ENCODE measurements around the gene GTF2F2. TPM values are rescaled to one million over a fixed set of nuclear protein-coding genes. Genes with fewer than 3 reads are reported as not detected.

The GTF2F2 gene
- total and polyA plus RNA-seq, 2 donors (not counting 3 experiments of a cell fraction or from before 2014, with no cell fraction given): 7.5 to 23.6 TPM

GRCh38 chr13:45113233-45114224 lies 6.8 kb upstream of the GTF2F2 start:
- no peak overlapping the region for H3K9ac ChIP-seq (replicated peaks; ENCODE audit: extremely low read depth, insufficient read depth, low read length)
- TF ChIP-seq POLR2A (IDR thresholded peaks at IDR 0.05; ENCODE audit: low read depth, low read length): no peak
- TF ChIP-seq CTCF (IDR thresholded peaks at IDR 0.05; ENCODE audit: extremely low read depth in 1 of 2, insufficient read depth in 1 of 2, low read depth in 1 of 2, low read length in 2 of 2): no peak
- no peak for TF ChIP-seq MYC (IDR thresholded peaks at IDR 0.05; ENCODE audit: low read depth, low read length)
- TF ChIP-seq EZH2 (IDR thresholded peaks at IDR 0.05; ENCODE audit: borderline replicate concordance, low read depth, low read length, severe bottlenecking): no peak
- TF ChIP-seq JUN (IDR thresholded peaks at IDR 0.05; ENCODE audit: borderline replicate concordance, insufficient read depth, insufficient read length, low read depth): no peak
- no peak for TF ChIP-seq GATA2 (IDR thresholded peaks at IDR 0.05; ENCODE audit: insufficient read depth, insufficient read length, low read depth, low read length)
- TF ChIP-seq POLR2AphosphoS5 (IDR thresholded peaks at IDR 0.05; ENCODE audit: insufficient read depth, low read depth, low read length): no peak
- TF ChIP-seq MAX (IDR thresholded peaks at IDR 0.05; ENCODE audit: insufficient read depth, insufficient read length): no peak
- no peak for TF ChIP-seq FOS (IDR thresholded peaks at IDR 0.05; ENCODE audit: borderline replicate concordance, insufficient read depth, low read length)
- dilution Hi-C loops (cut with MboI; ENCODE audit: extremely low pct_ligation_motif_present, low sequenced_read_pairs): no loop called here
- H3K27me3 ChIP-seq (ENCODE audit: control insufficient read depth in 2 of 2, insufficient read depth in 2 of 2, low read length in 2 of 2): peaks cover 2 to 4% of the 10 kb centered on the region in 2 experiments
- no peak overlapping the region for H3K27ac ChIP-seq (ENCODE audit: insufficient read depth, low read depth, low read length)
- ChIA-PET POLR2A (no interaction called here), CTCF (interaction anchor here (1.3 kb wide), 1 partner anchor 167 kb away, joined by 4 read pairs; no protein-coding TSS in a partner anchor)
- H3K4me2 ChIP-seq (ENCODE audit: insufficient read depth, low read length): no peak overlapping the region
- H3K4me1 ChIP-seq (ENCODE audit: control insufficient read depth, extremely low read depth, insufficient read depth, low read length): no peaks in the 10 kb centered on the region
- intact Hi-C loops (cut with micrococcal nuclease): no loop called here
- H2AFZ ChIP-seq (ENCODE audit: low read depth, low read length): no peak overlapping the region
- no peaks in the 10 kb centered on the region for H3K36me3 ChIP-seq (ENCODE audit: control insufficient read depth in 2 of 2, extremely low read depth in 1 of 2, insufficient read depth in 2 of 2, low read length in 2 of 2)
- no peaks in the 10 kb centered on the region for H3K9me3 ChIP-seq (replicated peaks; ENCODE audit: control insufficient read depth, insufficient read depth, low read length)
- H3K4me3 ChIP-seq (replicated peaks in 1 of 3; ENCODE audit: insufficient read depth in 1 of 3, low read depth in 1 of 3, low read length in 3 of 3): no peak overlapping the region
- no peak for DNase-seq (ENCODE audit: low read depth, low spot score)
- no peaks in the 10 kb centered on the region for H3K79me2 ChIP-seq (ENCODE audit: control insufficient read depth, insufficient read depth, low read length)
- peak; percentile 21 for FAIRE-seq
- no peaks in the 10 kb centered on the region for H4K20me1 ChIP-seq (replicated peaks; ENCODE audit: control insufficient read depth, extremely low read depth, insufficient read depth, low read length)
- H3K9me1 ChIP-seq (replicated peaks; ENCODE audit: control insufficient read depth, extremely low read depth, insufficient read depth, low read length): no peaks in the 10 kb centered on the region
- BruUV-seq (replicated peaks): no TSS peak
